ENCODE measurements around the gene LARGE1.

LARGE1 gene

DNA sequence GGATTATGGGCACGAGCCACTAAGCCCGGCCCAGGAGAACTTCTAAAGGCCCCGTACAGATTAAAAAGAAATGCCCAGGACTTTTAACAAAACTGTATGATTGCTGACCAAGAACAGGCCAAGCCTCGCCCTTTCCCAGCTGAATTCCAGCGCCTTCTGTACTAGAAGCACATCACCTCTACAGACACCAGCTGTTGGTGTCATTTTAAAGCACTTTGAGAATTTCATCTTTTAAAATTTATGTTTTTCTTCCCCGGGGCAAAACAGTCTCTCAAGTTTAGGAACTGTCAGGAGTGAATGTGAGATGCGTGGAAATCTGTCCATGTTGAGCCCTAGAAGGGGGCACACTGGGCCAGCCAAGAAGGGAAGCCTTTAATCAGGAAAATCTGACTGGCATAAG is 362.4 kb downstream of the LARGE1 start:
- Histone ChIP-seq H3K9me3 (ENCODE audit: control insufficient read depth in 1 of 2, low read length in 2 of 2) (no peaks in the 10 kb centered on the region), H3K4me1 (ENCODE audit: control insufficient read depth in 1 of 2, insufficient read depth in 2 of 2, low read length in 2 of 2) (no peaks in the 10 kb centered on the region), H3K27ac (ENCODE audit: low read depth, low read length) (no peak overlapping the region), H3K27me3 (ENCODE audit: control insufficient read depth in 1 of 2, insufficient read depth in 2 of 2, low read length in 2 of 2) (no peaks in the 10 kb centered on the region), H3K9ac (ENCODE audit: low read depth in 1 of 2, low read length in 2 of 2) (no peak overlapping the region), H3K4me3 (ENCODE audit: low read depth in 1 of 2, low read length in 2 of 2) (no peak overlapping the region), H3K36me3 (ENCODE audit: control insufficient read depth in 1 of 2, insufficient read depth in 2 of 2, low read length in 2 of 2) (no peaks in the 10 kb centered on the region)

DNA sequence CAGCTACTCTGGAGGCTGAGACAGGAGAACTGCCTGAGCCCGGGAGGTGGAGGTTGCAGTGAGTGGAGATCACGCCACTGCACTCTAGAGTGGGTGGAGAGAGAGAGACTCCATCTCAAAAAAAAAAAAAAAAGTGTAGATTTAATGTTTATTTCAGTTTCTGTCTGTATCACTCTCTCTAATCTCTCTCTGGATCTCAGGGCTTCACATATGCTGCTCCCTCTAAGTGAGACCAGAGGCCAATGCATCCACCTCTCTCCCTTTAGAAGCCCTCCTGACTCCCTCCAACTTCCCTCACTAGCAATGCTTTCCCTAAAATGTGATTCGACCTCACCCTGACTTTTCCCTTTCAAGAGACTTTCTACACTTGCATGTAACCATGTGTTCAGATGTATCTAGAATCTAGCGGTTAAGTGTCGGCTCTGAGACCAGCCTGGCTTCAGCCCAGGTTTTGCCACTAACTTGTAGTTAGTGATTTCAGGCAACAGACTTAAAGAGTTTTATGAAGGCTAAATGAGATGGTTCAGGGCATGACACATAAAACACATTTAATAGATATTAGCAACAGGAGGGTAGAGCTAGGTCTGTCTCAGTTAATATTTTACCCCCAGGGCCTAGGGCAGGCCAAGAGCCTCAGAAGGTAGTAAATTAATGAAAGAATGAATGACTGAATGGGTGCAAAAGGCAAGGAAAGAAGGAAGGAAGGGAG is 364.3 kb downstream of the LARGE1 start:
- Histone ChIP-seq H3K9ac (ENCODE audit: low read depth in 1 of 2, low read length in 2 of 2) (no peak overlapping the region), H3K36me3 (ENCODE audit: control insufficient read depth in 1 of 2, insufficient read depth in 2 of 2, low read length in 2 of 2) (no peaks in the 10 kb centered on the region), H3K27ac (ENCODE audit: low read depth, low read length) (no peak overlapping the region), H3K9me3 (ENCODE audit: control insufficient read depth in 1 of 2, low read length in 2 of 2) (no peaks in the 10 kb centered on the region), H3K27me3 (ENCODE audit: control insufficient read depth in 1 of 2, insufficient read depth in 2 of 2, low read length in 2 of 2) (no peaks in the 10 kb centered on the region), H3K4me1 (ENCODE audit: control insufficient read depth in 1 of 2, insufficient read depth in 2 of 2, low read length in 2 of 2) (no peaks in the 10 kb centered on the region), H3K4me3 (ENCODE audit: low read depth in 1 of 2, low read length in 2 of 2) (no peak overlapping the region)

DNA sequence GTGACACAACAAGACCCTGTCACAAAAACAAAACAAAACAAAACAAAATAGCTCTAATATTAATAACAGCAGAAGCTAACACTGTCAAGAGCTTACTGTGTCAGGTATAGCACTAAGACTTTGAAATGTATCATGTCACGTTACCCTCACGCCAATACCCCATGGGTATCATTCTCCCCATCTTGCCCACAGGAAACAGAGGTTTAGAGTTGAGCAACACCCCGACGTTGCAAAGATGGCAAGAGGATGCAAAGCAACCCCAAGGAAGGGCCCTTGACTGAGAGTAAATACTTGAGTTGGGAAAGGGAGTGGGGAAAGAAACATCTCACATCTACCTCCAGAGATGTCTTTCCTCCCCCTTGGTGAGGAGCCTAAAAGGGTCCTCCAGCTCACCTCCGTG is 366.8 kb downstream of the LARGE1 start:
- no peaks in the 10 kb centered on the region for H3K36me3 ChIP-seq (ENCODE audit: control insufficient read depth in 1 of 2, insufficient read depth in 2 of 2, low read length in 2 of 2)
- no peak overlapping the region for H3K27ac ChIP-seq (ENCODE audit: low read depth, low read length)
- H3K4me3 ChIP-seq (ENCODE audit: low read depth in 1 of 2, low read length in 2 of 2): no peak overlapping the region
- no peaks in the 10 kb centered on the region for H3K9me3 ChIP-seq (ENCODE audit: control insufficient read depth in 1 of 2, low read length in 2 of 2)
- H3K4me1 ChIP-seq (ENCODE audit: control insufficient read depth in 1 of 2, insufficient read depth in 2 of 2, low read length in 2 of 2): no peaks in the 10 kb centered on the region
- no peak overlapping the region for H3K9ac ChIP-seq (ENCODE audit: low read depth in 1 of 2, low read length in 2 of 2)
- H3K27me3 ChIP-seq (ENCODE audit: control insufficient read depth in 1 of 2, insufficient read depth in 2 of 2, low read length in 2 of 2): no peaks in the 10 kb centered on the region

DNA sequence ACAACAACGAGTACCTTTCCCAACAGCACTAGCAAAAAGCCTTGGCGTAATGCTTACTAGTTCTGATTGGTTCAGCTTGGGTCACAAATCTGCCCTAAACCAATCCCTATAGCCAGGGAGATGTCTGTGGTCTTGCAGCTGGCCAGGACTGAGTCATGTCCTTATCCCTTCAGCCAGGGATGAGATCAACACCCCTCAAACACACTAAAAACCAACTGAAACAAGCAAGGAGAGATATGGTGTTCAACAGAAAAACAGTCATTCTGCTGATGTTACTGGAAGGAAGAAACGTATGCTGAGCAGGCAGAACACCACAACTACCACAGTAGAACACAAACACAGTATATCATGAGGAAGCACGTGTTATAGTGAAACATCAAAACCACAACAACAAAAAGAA is 375.6 kb downstream of the LARGE1 start:
- Histone ChIP-seq H3K4me3 (ENCODE audit: low read depth in 1 of 2, low read length in 2 of 2) (no peak overlapping the region), H3K27me3 (ENCODE audit: control insufficient read depth in 1 of 2, insufficient read depth in 2 of 2, low read length in 2 of 2) (no peaks in the 10 kb centered on the region), H3K4me1 (ENCODE audit: control insufficient read depth in 1 of 2, insufficient read depth in 2 of 2, low read length in 2 of 2) (peaks cover 6 to 13% of the 10 kb centered on the region in 2 donors), H3K27ac (ENCODE audit: low read depth, low read length) (no peak overlapping the region), H3K9me3 (ENCODE audit: control insufficient read depth in 1 of 2, low read length in 2 of 2) (no peaks in the 10 kb centered on the region), H3K9ac (ENCODE audit: low read depth in 1 of 2, low read length in 2 of 2) (no peak overlapping the region), H3K36me3 (ENCODE audit: control insufficient read depth in 1 of 2, insufficient read depth in 2 of 2, low read length in 2 of 2) (no peaks in the 10 kb centered on the region)

DNA sequence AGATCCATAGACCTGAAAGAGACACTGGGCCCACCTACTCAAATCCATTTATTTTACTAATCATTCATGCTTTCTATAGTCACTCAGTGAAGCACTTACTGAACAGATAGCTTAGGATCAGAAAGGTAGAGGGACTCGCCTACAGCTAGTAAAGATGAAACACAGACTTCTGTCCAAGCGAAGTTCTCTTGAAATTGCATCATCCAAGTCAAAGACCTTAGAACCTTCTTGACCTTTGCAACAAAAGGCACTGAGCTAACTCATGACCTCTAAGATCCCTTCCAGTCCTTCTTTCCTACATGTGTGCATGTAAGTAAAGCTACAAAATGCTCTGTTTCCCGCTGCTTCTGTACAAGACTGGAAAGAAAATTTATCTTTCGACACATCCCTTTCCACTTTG is 377.6 kb downstream of the LARGE1 start:
- Histone ChIP-seq H3K4me3 (ENCODE audit: low read depth in 1 of 2, low read length in 2 of 2) (no peak overlapping the region), H3K9ac (ENCODE audit: low read depth in 1 of 2, low read length in 2 of 2) (no peak overlapping the region), H3K9me3 (ENCODE audit: control insufficient read depth in 1 of 2, low read length in 2 of 2) (no peaks in the 10 kb centered on the region), H3K27ac (ENCODE audit: low read depth, low read length) (no peak overlapping the region), H3K4me1 (ENCODE audit: control insufficient read depth in 1 of 2, insufficient read depth in 2 of 2, low read length in 2 of 2) (peaks cover 6 to 16% of the 10 kb centered on the region in 2 donors), H3K36me3 (ENCODE audit: control insufficient read depth in 1 of 2, insufficient read depth in 2 of 2, low read length in 2 of 2) (no peaks in the 10 kb centered on the region), H3K27me3 (ENCODE audit: control insufficient read depth in 1 of 2, insufficient read depth in 2 of 2, low read length in 2 of 2) (no peaks in the 10 kb centered on the region)

DNA sequence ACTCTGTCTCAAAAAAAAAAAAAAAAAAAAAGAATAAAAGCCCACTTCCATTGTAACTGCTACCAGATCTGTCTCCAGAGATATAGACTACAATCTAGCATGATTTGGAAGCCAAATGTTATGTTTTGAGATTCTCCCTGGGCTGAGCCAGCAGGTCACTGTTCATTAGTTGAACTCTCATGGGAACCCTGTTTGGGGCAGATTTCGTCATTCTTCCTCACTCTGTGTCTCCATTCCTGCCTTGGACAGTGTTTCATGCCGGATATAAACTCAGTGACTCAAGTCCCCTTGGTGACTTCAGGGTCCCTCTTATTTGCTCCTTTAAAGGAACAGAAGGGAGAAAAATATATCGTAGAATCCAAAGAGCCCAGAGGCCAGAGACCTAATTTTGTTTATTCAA is 378.1 kb downstream of the LARGE1 start:
- no peaks in the 10 kb centered on the region for H3K9me3 ChIP-seq (ENCODE audit: control insufficient read depth in 1 of 2, low read length in 2 of 2)
- H3K36me3 ChIP-seq (ENCODE audit: control insufficient read depth in 1 of 2, insufficient read depth in 2 of 2, low read length in 2 of 2): no peaks in the 10 kb centered on the region
- no peak overlapping the region for H3K27ac ChIP-seq (ENCODE audit: low read depth, low read length)
- H3K4me1 ChIP-seq (ENCODE audit: control insufficient read depth in 1 of 2, insufficient read depth in 2 of 2, low read length in 2 of 2): peaks cover 6 to 16% of the 10 kb centered on the region in 2 donors
- H3K4me3 ChIP-seq (ENCODE audit: low read depth in 1 of 2, low read length in 2 of 2): no peak overlapping the region
- H3K27me3 ChIP-seq (ENCODE audit: control insufficient read depth in 1 of 2, insufficient read depth in 2 of 2, low read length in 2 of 2): no peaks in the 10 kb centered on the region
- no peak overlapping the region for H3K9ac ChIP-seq (ENCODE audit: low read depth in 1 of 2, low read length in 2 of 2)

DNA sequence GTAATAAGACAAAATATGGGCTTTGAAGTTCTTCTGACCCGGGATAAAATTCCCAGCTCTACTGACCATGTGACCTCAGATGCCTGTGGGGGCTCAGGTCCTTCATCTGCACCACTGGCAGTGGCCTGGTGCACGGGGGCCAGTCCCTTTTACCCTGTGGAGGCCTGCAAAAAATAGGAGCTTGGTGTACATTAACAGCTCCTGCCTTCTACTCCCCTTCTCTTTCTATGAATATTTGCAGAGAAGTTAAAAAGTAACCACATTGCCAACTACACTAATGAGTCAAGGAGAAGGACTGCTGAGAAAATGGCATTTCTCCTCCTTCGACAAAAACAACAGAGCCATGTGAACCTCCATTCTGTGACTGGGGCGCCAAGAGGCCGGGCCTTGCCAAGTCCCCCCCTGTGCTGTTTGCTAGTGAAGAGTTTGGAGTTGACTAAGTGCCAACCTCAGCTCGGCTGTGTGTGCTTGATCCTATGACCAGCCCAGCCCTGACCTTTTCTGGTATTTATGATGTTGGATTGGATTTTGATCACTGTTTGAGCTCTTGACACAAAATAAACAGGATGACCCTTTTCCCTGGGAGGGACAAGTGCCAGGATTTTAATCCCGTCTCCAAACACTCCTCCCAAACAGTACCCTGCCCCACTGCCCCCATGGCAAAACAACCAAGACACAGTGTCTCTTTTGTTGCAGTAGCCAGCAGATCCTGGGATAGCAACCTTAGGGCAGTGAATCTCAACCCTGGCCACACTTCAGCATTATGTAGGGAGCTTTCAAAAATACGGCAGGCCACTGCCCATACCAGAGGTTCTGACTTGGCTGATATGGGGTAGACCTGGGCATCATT is 380.1 kb downstream of the LARGE1 start:
- Histone ChIP-seq H3K27ac (ENCODE audit: low read depth, low read length) (no peak overlapping the region), H3K9ac (ENCODE audit: low read depth in 1 of 2, low read length in 2 of 2) (no peak overlapping the region), H3K4me3 (ENCODE audit: low read depth in 1 of 2, low read length in 2 of 2) (peak overlapping the region in 1 of 2 donors; percentile 46), H3K4me1 (ENCODE audit: control insufficient read depth in 1 of 2, insufficient read depth in 2 of 2, low read length in 2 of 2) (peaks cover 6 to 16% of the 10 kb centered on the region in 2 donors), H3K9me3 (ENCODE audit: control insufficient read depth in 1 of 2, low read length in 2 of 2) (no peaks in the 10 kb centered on the region), H3K27me3 (ENCODE audit: control insufficient read depth in 1 of 2, insufficient read depth in 2 of 2, low read length in 2 of 2) (no peaks in the 10 kb centered on the region), H3K36me3 (ENCODE audit: control insufficient read depth in 1 of 2, insufficient read depth in 2 of 2, low read length in 2 of 2) (no peaks in the 10 kb centered on the region)

DNA sequence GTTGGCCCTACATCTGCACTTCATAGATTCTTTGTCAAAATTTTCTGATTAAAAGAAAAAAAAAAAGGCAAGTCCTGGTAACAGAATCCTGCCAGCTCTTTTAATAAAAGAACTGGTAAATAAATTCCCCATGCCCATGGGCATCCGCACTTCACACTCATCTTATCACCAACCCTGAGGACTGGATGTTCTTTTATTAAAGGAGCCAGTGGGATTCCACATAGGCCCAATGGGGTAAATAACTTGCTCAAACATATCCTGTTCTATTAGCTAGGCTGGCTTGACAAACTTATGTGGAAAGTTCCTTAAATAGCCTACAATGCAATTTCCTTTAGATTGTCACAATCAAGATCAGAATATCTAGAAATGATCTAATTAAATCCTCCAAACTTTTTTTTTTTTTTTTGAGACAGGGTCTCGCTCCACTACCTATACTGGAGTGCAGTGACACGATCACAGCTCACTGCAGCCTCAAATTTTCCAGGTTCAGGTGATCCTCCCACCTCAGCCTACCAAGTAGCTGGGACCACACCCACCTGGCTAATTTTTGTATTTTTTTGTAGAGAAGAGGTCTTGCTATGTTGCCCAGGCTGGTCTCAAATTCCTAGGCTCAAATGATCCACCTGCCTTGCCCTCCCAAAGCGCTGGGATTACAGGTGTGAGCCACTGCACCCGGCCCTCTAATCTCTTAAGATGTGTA is 380.9 kb downstream of the LARGE1 start:
- Histone ChIP-seq H3K4me3 (ENCODE audit: low read depth in 1 of 2, low read length in 2 of 2) (no peak overlapping the region), H3K36me3 (ENCODE audit: control insufficient read depth in 1 of 2, insufficient read depth in 2 of 2, low read length in 2 of 2) (no peaks in the 10 kb centered on the region), H3K27me3 (ENCODE audit: control insufficient read depth in 1 of 2, insufficient read depth in 2 of 2, low read length in 2 of 2) (no peaks in the 10 kb centered on the region), H3K27ac (ENCODE audit: low read depth, low read length) (no peak overlapping the region), H3K9ac (ENCODE audit: low read depth in 1 of 2, low read length in 2 of 2) (no peak overlapping the region), H3K9me3 (ENCODE audit: control insufficient read depth in 1 of 2, low read length in 2 of 2) (no peaks in the 10 kb centered on the region), H3K4me1 (ENCODE audit: control insufficient read depth in 1 of 2, insufficient read depth in 2 of 2, low read length in 2 of 2) (peaks cover 6 to 16% of the 10 kb centered on the region in 2 donors)

DNA sequence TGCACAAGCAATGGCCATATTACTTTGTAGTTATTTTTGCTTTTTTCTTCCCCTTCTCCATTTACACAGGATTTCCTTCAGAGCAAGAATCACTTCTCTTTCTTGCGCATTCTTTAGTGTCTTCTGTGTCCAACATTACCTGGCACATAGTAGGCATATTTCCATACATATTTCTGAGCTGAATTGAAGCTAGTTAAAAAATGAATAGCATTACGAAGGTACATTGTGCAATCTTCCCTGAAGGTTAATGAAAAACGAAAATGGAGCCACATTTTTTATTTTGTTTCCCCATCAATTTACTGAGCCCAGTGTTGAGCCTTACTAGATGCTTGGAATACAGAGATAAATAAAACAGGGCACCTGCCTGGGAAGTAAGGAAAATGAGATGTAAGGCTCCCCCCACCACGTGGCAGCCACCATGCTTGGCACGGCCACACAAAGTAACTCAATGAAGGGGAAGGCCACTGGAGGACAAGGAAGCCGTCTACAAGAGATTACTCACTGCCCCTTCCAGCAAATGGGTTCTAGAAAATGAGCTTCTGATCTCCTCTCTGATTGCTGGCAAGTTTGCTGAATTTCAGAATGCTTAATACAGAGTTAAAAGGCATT is 381.9 kb downstream of the LARGE1 start:
- H3K9me3 ChIP-seq (ENCODE audit: control insufficient read depth in 1 of 2, low read length in 2 of 2): no peaks in the 10 kb centered on the region
- no peak overlapping the region for H3K4me3 ChIP-seq (ENCODE audit: low read depth in 1 of 2, low read length in 2 of 2)
- no peak overlapping the region for H3K27ac ChIP-seq (ENCODE audit: low read depth, low read length)
- no peak overlapping the region for H3K9ac ChIP-seq (ENCODE audit: low read depth in 1 of 2, low read length in 2 of 2)
- H3K27me3 ChIP-seq (ENCODE audit: control insufficient read depth in 1 of 2, insufficient read depth in 2 of 2, low read length in 2 of 2): no peaks in the 10 kb centered on the region
- H3K4me1 ChIP-seq (ENCODE audit: control insufficient read depth in 1 of 2, insufficient read depth in 2 of 2, low read length in 2 of 2): peaks cover 6 to 16% of the 10 kb centered on the region in 2 donors
- no peaks in the 10 kb centered on the region for H3K36me3 ChIP-seq (ENCODE audit: control insufficient read depth in 1 of 2, insufficient read depth in 2 of 2, low read length in 2 of 2)

DNA sequence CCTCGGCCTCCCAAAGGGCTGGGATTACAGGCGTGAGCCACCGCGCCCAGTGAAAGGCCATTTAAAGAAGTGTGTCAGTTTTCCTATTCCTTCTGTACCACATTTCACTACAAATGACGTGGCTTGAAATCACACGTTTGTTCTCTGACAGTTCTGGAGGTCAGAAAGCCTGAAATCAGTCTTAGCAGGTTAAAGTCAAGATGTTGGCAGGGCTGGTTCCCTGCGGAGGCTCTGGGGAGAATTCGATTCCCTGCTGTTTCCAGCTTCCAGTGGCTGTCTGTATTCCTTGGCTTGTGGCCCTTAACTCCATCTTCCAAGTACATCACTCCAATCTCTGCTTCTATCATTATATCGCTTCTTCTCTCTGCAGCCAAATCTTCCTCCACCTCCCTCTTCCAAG is 383.2 kb downstream of the LARGE1 start:
- no peak overlapping the region for H3K27ac ChIP-seq (ENCODE audit: low read depth, low read length)
- H3K27me3 ChIP-seq (ENCODE audit: control insufficient read depth in 1 of 2, insufficient read depth in 2 of 2, low read length in 2 of 2): no peaks in the 10 kb centered on the region

More for the DNA sequence above, 383.2 kb downstream of the LARGE1 start:
- Histone ChIP-seq H3K36me3 (ENCODE audit: control insufficient read depth in 1 of 2, insufficient read depth in 2 of 2, low read length in 2 of 2) (no peaks in the 10 kb centered on the region), H3K4me1 (ENCODE audit: control insufficient read depth in 1 of 2, insufficient read depth in 2 of 2, low read length in 2 of 2) (peaks cover 6 to 13% of the 10 kb centered on the region in 2 donors), H3K4me3 (ENCODE audit: low read depth in 1 of 2, low read length in 2 of 2) (no peak overlapping the region), H3K9ac (ENCODE audit: low read depth in 1 of 2, low read length in 2 of 2) (no peak overlapping the region), H3K9me3 (ENCODE audit: control insufficient read depth in 1 of 2, low read length in 2 of 2) (no peaks in the 10 kb centered on the region)

Measured in duodenal mucosa (tissue), 2 donors.